ENCODE data around the gene SYT9. TPM values are rescaled to one million over a fixed set of nuclear protein-coding genes. Genes with fewer than 3 reads are reported as not detected.

The SYT9 gene
- polyA plus RNA-seq, 3 donors from 2014 or later: not detected

- Mint-ChIP-seq H3K4me3 (no peak overlapping the region), H3K27me3 (ENCODE audit: low read depth in 3 of 3) (peaks cover 0 to 4% (median 2%) of the 10 kb centered on the region in 3 donors), H3K36me3 (peaks cover 0 to 9% (median 0%) of the 10 kb centered on the region in 3 donors), H3K9me3 (no peaks in the 10 kb centered on the region), H3K4me1 (peaks cover 21 to 22% of the 10 kb centered on the region in 2 donors), H3K27ac (peak overlapping the region in 1 of 6 donors; percentile 37)
- no peak for DNase-seq
These were observed 183.5 kb downstream of the SYT9 start for GRCh38 chr11:7435176-7435575.

GRCh38 chr11:7436146-7436545 is 184.4 kb downstream of the SYT9 start:
- peak overlapping the region; percentile 46 to 87 (median 73) for H3K4me3 Mint-ChIP-seq
- no peak for DNase-seq
- H3K9me3 Mint-ChIP-seq: no peaks in the 10 kb centered on the region
- H3K4me1 Mint-ChIP-seq: peaks cover 21 to 22% of the 10 kb centered on the region in 2 donors
- peak overlapping the region; percentile 86 to 94 (median 90) for H3K27ac Mint-ChIP-seq
- H3K36me3 Mint-ChIP-seq: peaks cover 0 to 9% (median 0%) of the 10 kb centered on the region in 3 donors
- peaks cover 0 to 3% (median 2%) of the 10 kb centered on the region in 3 donors for H3K27me3 Mint-ChIP-seq (ENCODE audit: low read depth in 3 of 3)

GRCh38 chr11:7436657-7437056 is 185.0 kb downstream of the SYT9 start:
- Mint-ChIP-seq H3K36me3 (peaks cover 0 to 9% (median 0%) of the 10 kb centered on the region in 3 donors), H3K9me3 (no peaks in the 10 kb centered on the region), H3K27me3 (ENCODE audit: low read depth in 3 of 3) (peaks cover 0 to 3% (median 2%) of the 10 kb centered on the region in 3 donors), H3K27ac (peak overlapping the region; percentile 86 to 94 (median 90)), H3K4me3 (peak overlapping the region; percentile 46 to 87 (median 73)), H3K4me1 (peaks cover 21 to 22% of the 10 kb centered on the region in 2 donors)
- DNase-seq: peak in 2 of 3 donors; percentile 25

DNA sequence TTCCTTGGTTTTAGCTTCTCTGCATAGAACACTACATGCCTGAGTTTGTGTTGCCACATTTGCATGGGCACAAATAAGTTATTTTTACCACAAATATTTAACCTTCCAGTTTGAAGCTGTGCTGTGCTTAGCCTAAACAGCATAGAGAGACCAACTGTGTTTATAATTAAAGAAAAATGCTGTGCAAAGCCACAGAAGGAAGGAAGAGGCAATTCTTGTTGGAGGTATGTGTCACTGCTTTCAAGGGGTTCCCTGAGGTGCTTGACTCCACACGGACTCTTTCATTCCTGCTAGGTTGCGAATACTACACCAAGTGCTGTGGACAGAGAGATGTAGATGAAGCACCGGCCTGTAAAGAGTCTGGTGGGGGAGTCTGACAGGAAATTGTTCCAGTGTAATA is 186.0 kb downstream of the SYT9 start:
- H3K9me3 Mint-ChIP-seq: no peaks in the 10 kb centered on the region
- no peak overlapping the region for H3K27ac Mint-ChIP-seq
- DNase-seq: no peak
- peaks cover 21 to 22% of the 10 kb centered on the region in 2 donors for H3K4me1 Mint-ChIP-seq
- H3K36me3 Mint-ChIP-seq: peaks cover 0 to 9% (median 0%) of the 10 kb centered on the region in 3 donors
- peaks cover 0 to 3% (median 2%) of the 10 kb centered on the region in 3 donors for H3K27me3 Mint-ChIP-seq (ENCODE audit: low read depth in 3 of 3)
- no peak overlapping the region for H3K4me3 Mint-ChIP-seq

GRCh38 chr11:7439746-7440320 is 188.1 kb downstream of the SYT9 start:
- Mint-ChIP-seq H3K27ac (peak overlapping the region in 1 of 6 donors; percentile 49), H3K9me3 (no peaks in the 10 kb centered on the region), H3K27me3 (ENCODE audit: low read depth in 3 of 3) (peaks cover 0 to 3% (median 0%) of the 10 kb centered on the region in 3 donors), H3K36me3 (peaks cover 0 to 9% (median 0%) of the 10 kb centered on the region in 3 donors), H3K4me1 (peaks cover 21 to 22% of the 10 kb centered on the region in 2 donors), H3K4me3 (no peak overlapping the region)
- DNase-seq: no peak

DNA sequence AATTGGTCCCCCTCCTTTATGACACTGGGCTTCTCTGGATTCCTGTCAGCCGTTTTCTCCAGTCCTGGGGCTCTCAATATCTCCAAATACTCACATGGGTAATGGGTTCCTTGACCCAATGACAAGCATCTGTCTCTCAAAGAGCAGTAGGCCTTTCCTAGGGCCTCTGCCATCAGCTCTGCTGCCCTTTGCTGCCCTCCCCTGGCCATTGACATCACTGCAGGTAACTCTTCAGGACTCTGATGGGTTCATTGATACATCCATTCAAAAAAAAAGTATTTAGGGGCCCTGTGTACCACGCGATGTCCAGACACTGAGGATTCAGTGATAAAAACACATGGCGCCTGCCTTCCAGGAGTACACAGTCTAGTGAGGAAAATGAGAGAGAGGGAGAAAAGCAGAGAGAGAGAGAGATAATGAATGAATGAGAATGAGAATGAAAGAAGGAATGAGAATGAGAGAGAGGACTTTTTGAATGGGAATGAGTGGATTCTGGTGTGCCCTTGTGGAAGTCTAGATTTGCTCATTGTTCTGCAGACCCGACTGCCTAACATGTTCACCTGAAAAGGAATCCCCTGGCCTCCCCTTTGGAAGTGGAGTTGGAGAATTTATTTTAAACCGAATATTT is 191.0 kb downstream of the SYT9 start:
- Mint-ChIP-seq H3K4me3 (no peak overlapping the region), H3K27ac (no peak overlapping the region), H3K27me3 (ENCODE audit: low read depth in 3 of 3) (no peaks in the 10 kb centered on the region), H3K36me3 (peaks cover 0 to 12% (median 0%) of the 10 kb centered on the region in 3 donors), H3K4me1 (peaks cover under 1 to 1% of the 10 kb centered on the region in 2 donors), H3K9me3 (no peaks in the 10 kb centered on the region)
- peak; percentile 37 to 56 (median 43) for DNase-seq

DNA sequence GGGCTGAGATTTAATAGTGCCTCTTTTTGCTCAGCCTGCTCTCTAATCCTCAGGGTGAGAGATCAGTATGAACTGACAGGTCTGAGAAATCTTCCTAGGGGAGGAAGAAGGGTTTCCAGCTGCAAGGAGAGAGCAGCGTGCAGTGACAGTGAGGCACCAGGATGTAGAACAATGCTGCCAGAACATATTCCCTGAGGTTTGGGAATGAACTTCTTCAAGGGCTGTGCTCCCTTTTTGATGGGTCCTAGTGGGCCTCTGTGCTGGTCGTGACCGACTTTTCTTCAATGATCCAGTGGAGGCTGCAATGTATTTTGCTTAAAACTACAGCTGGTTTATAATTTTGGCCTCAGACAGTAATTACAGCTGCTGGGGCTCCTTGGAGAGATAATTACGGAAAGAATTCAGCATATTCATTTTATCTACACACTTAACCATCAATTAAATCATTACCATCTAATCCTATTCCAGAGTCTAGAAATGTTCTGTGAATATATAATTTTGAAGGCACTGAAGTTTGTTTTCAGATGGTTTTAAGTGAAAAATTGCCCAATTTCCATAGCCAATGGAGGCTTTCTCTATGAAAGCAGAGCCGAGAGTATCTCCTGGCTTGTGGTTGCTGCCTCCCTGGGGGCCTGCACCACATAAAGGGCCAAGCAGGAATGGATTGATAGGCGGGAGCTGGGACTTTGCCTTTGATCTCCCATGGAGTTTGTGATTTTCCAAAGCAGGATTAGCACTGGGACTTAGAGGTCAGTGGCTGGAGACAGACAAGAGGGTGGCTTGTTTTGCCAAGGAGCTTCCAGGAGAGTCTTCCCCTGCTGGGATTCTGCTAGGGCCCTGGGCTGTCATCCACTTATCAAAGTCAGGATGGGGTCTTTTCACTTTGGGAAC is 192.6 kb downstream of the SYT9 start:
- DNase-seq: no peak

DNA sequence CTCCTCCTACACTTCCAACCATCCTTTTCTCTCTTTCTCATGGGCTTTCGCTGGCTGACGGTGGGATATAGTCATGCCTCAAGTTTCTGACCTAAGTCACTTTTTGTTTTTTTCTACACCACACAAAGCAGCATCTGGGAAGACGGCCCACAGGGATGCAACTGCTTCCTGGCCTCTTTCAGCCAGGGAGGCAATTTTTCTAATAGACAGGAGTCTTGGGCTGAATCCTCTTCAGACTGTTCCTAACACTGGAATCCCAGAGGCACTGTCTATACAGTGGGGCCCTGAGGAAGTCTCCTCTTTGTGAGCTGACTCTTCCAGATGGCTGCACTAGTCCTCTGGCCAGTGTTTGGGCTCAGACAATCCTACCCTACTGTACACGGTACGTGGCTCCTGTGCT is 193.9 kb downstream of the SYT9 start:
- Mint-ChIP-seq H3K27ac (no peak overlapping the region), H3K4me1 (no peaks in the 10 kb centered on the region), H3K27me3 (ENCODE audit: low read depth in 3 of 3) (peaks cover 0 to 2% (median 0%) of the 10 kb centered on the region in 3 donors), H3K4me3 (no peak overlapping the region), H3K9me3 (no peaks in the 10 kb centered on the region), H3K36me3 (peaks cover 0 to 9% (median 0%) of the 10 kb centered on the region in 3 donors)
- no peak for DNase-seq

More for the DNA sequence above, 192.6 kb downstream of the SYT9 start:
- Mint-ChIP-seq H3K36me3 (peaks cover 0 to 7% (median 0%) of the 10 kb centered on the region in 3 donors), H3K27ac (no peak overlapping the region), H3K4me1 (no peaks in the 10 kb centered on the region), H3K4me3 (no peak overlapping the region), H3K9me3 (no peaks in the 10 kb centered on the region), H3K27me3 (ENCODE audit: low read depth in 3 of 3) (peaks cover 0 to 2% (median 0%) of the 10 kb centered on the region in 3 donors)

GRCh38 chr11:7448201-7448600 is 196.5 kb downstream of the SYT9 start:
- Mint-ChIP-seq H3K9me3 (no peaks in the 10 kb centered on the region), H3K4me3 (no peak overlapping the region), H3K27ac (no peak overlapping the region), H3K4me1 (no peaks in the 10 kb centered on the region), H3K36me3 (peaks cover 0 to 11% (median 0%) of the 10 kb centered on the region in 3 donors), H3K27me3 (ENCODE audit: low read depth in 3 of 3) (peaks cover 0 to 4% (median 0%) of the 10 kb centered on the region in 3 donors)
- DNase-seq: no peak

DNA sequence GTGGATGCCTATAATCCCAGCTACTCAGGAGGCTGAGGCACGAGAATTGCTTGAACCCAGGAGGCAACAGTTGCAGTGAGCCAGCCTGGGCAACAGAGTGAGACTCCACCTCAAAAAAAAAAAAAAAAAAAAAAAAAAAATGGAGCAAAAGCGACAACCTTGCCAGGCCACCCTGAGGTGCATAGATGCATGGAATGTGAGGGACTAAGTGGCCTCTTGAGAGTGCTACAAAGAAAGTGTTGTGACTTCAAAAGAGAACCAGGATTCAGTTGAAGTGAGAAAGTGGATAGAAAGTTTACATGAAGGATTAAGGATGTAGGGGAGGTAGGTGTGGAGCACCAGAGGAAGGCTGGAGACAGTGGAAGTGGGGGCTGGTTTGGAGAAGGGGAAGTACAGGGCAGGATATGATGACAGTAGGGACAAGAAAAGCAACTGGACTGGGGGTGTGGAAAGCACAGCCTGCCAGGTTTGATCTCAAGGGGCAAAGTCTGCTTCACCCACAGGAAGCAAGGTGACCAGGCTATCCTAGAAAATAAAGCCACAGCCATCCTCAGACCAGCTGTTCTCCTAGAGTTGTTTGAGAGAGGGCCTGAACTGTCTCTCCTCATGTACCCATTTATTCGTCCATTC is 197.6 kb downstream of the SYT9 start:
- no peak overlapping the region for H3K4me3 Mint-ChIP-seq
- H3K36me3 Mint-ChIP-seq: peaks cover 0 to 11% (median 0%) of the 10 kb centered on the region in 3 donors
- peaks cover 0 to 4% (median 2%) of the 10 kb centered on the region in 3 donors for H3K27me3 Mint-ChIP-seq (ENCODE audit: low read depth in 3 of 3)
- no peaks in the 10 kb centered on the region for H3K9me3 Mint-ChIP-seq
- no peak overlapping the region for H3K27ac Mint-ChIP-seq
- no peak for DNase-seq
- no peaks in the 10 kb centered on the region for H3K4me1 Mint-ChIP-seq

DNA sequence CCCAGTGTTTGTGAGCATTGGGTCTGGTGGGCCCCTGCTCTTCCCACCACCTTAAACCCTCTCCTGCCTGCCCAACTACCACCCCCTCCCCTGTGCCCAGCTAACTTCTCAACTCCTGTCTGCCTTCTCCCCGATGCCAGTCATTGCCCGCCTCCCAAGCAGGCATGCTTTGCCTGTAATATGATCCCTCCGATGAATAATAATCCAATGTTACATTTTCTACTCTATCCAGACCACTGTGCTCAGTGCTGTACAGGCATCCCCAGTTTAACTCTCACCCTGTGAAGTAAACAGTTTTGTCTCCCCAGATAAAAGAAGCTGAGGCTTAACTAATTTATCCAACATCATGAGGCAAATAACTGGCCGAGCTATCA is 198.1 kb downstream of the SYT9 start:
- Mint-ChIP-seq H3K36me3 (peaks cover 0 to 11% (median 0%) of the 10 kb centered on the region in 3 donors), H3K4me3 (no peak overlapping the region), H3K4me1 (no peaks in the 10 kb centered on the region), H3K27me3 (ENCODE audit: low read depth in 3 of 3) (peaks cover 0 to 4% (median 2%) of the 10 kb centered on the region in 3 donors), H3K9me3 (no peaks in the 10 kb centered on the region), H3K27ac (no peak overlapping the region)
- no peak for DNase-seq

GRCh38 chr11:7450836-7451235 is 199.1 kb downstream of the SYT9 start:
- DNase-seq: no peak
- H3K36me3 Mint-ChIP-seq: peaks cover 0 to 8% (median 0%) of the 10 kb centered on the region in 3 donors
- peaks cover 0 to 4% (median 2%) of the 10 kb centered on the region in 3 donors for H3K27me3 Mint-ChIP-seq (ENCODE audit: low read depth in 3 of 3)
- no peaks in the 10 kb centered on the region for H3K9me3 Mint-ChIP-seq
- H3K27ac Mint-ChIP-seq: no peak overlapping the region
- H3K4me1 Mint-ChIP-seq: no peaks in the 10 kb centered on the region
- H3K4me3 Mint-ChIP-seq: no peak overlapping the region

GRCh38 chr11:7451520-7451919 is 199.8 kb downstream of the SYT9 start:
- Mint-ChIP-seq H3K36me3 (peaks cover 0 to 8% (median 0%) of the 10 kb centered on the region in 3 donors), H3K4me1 (no peaks in the 10 kb centered on the region), H3K27me3 (ENCODE audit: low read depth in 3 of 3) (peaks cover 0 to 4% (median 2%) of the 10 kb centered on the region in 3 donors), H3K4me3 (no peak overlapping the region), H3K27ac (no peak overlapping the region), H3K9me3 (no peaks in the 10 kb centered on the region)
- DNase-seq: no peak
